ENCODE data around the gene HSPA14. TPM values are rescaled to one million over a fixed set of nuclear protein-coding genes. Genes with fewer than 3 reads are reported as not detected.

The HSPA14 gene
- total RNA-seq, 1 donor from 2014 or later, result 10.7 TPM

DNA sequence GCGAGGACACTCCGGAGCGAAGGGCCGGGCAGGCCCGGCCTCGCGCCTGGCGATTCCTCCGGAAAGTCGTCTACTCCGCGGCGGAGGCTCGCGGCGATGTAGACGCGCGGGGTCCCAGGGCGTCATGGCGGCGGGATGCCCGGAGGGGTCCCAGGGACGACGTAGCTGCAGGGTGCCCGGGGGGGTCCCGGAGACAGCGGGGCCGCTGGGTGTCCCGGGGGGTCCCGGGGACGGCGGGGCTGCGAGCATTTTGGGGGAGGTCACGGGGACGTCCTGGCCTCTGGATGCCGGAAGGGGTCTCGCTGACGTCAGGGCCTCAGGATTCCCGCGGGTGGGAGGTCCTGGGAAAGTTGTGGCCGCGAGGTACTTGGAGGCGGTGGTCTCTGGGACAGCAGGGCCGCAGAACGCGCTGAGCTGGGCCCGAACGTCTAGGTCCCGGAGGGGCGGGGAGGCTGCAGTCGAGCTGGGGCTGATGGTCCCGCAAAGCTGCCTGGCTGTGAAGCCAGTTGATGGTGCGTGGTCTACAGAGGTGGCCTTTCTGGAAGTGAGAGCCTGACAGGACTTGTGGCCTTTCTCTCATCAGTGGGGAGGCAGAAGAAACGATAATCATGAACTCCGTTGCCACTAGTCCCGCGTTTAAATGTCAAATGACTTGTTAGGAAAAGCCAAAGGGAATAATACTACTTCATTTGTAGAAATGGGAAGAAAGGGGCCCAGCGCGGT, 637 bp downstream of the HSPA14 start:
- H3K4me3 ChIP-seq (ENCODE audit: low read depth, low read length), result peak overlapping the region; percentile 96
- DNase-seq (ENCODE audit: low read depth), result no peak
- TF ChIP-seq, protein P1, sequence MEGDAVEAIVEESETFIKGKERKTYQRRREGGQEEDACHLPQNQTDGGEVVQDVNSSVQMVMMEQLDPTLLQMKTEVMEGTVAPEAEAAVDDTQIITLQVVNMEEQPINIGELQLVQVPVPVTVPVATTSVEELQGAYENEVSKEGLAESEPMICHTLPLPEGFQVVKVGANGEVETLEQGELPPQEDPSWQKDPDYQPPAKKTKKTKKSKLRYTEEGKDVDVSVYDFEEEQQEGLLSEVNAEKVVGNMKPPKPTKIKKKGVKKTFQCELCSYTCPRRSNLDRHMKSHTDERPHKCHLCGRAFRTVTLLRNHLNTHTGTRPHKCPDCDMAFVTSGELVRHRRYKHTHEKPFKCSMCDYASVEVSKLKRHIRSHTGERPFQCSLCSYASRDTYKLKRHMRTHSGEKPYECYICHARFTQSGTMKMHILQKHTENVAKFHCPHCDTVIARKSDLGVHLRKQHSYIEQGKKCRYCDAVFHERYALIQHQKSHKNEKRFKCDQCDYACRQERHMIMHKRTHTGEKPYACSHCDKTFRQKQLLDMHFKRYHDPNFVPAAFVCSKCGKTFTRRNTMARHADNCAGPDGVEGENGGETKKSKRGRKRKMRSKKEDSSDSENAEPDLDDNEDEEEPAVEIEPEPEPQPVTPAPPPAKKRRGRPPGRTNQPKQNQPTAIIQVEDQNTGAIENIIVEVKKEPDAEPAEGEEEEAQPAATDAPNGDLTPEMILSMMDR (conservative IDR thresholded peaks at IDR 0.05; ENCODE audit: low read depth, low read length), result no peak

DNA sequence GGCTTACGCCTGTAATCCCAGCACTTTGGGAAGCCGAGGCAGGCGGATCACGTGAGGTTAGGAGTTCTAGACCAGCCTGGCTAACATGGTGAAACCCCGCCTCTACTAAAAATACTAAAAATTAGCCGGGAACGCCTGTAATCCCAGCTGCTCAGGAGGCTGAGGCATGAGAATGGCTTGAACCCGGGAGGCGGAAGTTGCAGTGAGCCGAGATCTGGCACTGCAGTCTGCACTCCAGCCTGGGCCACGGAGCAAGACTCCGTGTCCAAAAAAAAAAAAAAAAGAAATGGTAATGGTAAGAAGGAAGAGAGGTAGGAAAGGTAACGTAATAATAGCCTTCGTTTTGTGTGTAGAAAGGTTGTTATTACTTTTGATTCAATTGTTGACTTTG, 1.2 kb downstream of the HSPA14 start:
- peak overlapping the region; percentile 96 for H3K4me3 ChIP-seq (ENCODE audit: low read depth, low read length)
- no peak for DNase-seq (ENCODE audit: low read depth)
- TF ChIP-seq, protein P1 (conservative IDR thresholded peaks at IDR 0.05; ENCODE audit: low read depth, low read length), result no peak

DNA sequence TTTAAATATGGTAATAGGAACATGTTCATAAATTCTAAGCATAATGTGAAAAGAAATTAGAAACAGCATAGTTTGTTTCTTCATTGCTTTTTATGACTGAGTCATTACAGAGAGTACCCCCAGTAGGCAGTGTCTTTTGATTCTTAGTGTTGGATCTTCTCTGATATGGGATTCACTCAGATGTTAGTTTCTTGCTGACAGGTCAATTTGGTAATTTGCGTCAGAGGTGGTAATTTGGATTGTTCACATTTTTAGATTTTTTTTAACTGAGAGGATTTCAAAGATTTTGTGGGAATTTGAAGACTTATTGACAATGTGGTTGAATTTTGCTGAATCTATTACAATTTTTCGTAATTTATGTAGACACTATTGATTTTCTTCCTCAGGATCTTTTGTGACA, 2.1 kb downstream of the HSPA14 start:
- TF ChIP-seq, protein P1 (conservative IDR thresholded peaks at IDR 0.05; ENCODE audit: low read depth, low read length), result no peak
- no peak overlapping the region for H3K4me3 ChIP-seq (ENCODE audit: low read depth, low read length)
- no peak for DNase-seq (ENCODE audit: low read depth)

DNA sequence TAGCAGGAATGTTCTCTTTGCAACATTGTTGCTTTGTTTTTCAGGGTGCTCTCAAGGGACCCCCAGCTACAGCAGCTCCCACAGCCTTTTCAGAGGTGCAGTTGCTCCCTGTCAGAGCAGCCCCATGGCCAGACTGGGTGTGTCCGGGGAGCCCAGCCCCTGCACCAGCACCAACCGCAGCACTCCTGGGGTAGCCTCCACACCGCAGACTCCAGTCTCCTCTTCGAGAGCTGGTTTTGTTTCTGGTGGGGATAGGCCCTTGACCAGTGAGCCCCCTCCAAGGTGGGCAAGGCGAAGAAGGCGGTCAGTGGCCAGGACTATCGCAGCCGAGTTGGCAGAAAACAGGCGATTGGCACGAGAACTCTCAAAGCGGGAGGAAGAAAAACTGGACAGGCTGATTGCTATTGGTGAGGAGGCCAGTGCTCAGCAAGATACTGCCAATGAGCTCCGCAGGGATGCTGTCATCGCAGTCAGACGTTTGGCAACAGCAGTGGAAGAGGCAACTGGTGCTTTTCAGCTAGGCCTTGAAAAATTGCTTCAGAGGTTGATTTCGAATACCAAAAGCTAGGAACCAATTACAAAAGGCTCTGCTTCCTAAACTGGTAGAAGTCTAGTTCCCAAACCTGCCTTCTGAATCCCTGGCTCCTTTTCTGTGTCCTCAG, 5.4 kb downstream of the HSPA14 start:
- no peak overlapping the region for H3K4me3 ChIP-seq (ENCODE audit: low read depth, low read length)
- no peak for DNase-seq (ENCODE audit: low read depth)
- TF ChIP-seq, protein P1 (conservative IDR thresholded peaks at IDR 0.05; ENCODE audit: low read depth, low read length), result no peak

DNA sequence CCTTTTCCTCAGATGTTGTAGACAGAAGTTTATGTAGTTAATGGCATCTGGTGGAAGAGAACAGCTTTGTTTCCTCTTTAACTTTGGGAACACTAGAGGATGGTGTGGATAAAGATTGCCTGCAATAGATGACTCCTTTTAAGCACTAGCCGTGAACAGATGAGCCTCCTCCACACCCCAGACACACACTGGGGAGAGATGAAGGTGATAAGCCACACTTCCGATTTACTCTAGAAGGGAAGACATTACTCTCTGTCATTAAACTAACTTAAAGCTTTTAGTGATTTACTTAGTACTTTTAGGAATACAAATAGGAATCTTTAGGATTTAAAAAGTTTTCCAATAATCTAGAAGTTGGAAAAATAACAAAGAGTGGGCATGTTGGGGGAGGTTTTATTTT, 6.8 kb downstream of the HSPA14 start:
- no peak overlapping the region for H3K4me3 ChIP-seq (ENCODE audit: low read depth, low read length)
- DNase-seq (ENCODE audit: low read depth), result no peak
- TF ChIP-seq, protein P1 (conservative IDR thresholded peaks at IDR 0.05; ENCODE audit: low read depth, low read length), result no peak

DNA sequence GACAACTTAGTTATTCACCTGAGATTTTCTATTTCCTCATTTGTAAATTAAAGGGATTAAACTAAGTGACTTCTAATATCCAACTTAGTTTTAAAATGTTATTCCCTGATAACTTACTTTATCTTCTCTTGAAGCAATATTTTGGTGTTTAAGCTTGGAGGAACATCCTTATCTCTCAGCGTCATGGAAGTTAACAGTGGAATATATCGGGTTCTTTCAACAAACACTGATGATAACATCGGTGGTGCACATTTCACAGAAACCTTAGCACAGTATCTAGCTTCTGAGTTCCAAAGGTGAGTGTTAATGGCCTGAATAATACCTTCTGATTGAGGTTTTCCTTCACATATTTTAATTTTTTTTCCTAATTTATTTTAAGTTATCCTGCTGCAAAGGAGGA, 14.1 kb downstream of the HSPA14 start:
- no peak for DNase-seq (ENCODE audit: low read depth)
- TF ChIP-seq, protein P1 (conservative IDR thresholded peaks at IDR 0.05; ENCODE audit: low read depth, low read length), result no peak
- H3K4me3 ChIP-seq (ENCODE audit: low read depth, low read length), result no peak overlapping the region

DNA sequence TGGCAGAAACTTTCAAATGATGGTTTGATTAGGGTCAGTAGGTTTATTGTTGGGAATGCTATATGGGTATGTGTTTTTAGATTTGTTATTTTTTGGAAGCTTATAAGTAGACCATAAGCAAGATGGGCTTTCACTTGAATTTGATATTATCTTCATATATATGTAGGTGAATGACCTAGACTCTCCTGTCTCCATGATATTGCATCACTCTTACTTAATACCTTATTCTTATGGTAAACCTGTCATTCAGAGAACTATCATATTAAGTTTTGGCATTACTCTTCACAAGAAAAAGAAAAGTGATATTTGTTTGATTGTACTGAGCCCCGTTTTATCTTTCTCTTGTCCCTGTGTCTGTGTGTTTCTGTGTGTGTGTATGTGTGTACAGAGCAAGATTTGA, 17.3 kb downstream of the HSPA14 start:
- no peak for DNase-seq (ENCODE audit: low read depth)
- TF ChIP-seq, protein P1 (conservative IDR thresholded peaks at IDR 0.05; ENCODE audit: low read depth, low read length), result no peak
- H3K4me3 ChIP-seq (ENCODE audit: low read depth, low read length), result no peak overlapping the region

All from epithelial cell of proximal tubule (primary cell).